Smooth muscle cell (in vitro differentiated cells): ENCODE measurements around the gene SENP3. TPM values are rescaled to one million over a fixed set of nuclear protein-coding genes. Genes with fewer than 3 reads are reported as not detected.

Experiments used
- DNase-seq: peaks from one replicate; lab custom pipeline; 2025; ENCODE audit not compliant: unreplicated experiment; lab: John Stamatoyannopoulos, UW
- H2AFZ ChIP-seq: fragments of 200-600 bp; sonication (generic); 2 replicates; pipeline ENCODE4 v1.6.0; 2016; ENCODE audit warnings: antibody characterized with exemption, low read depth, mild to moderate bottlenecking
- H3F3A ChIP-seq: fragments of 200-600 bp; sonication (generic); 2 replicates; pipeline ENCODE4 v1.6.0; 2017; ENCODE audit warnings: antibody characterized with exemption, low read depth
- H3K27ac ChIP-seq: fragments of 200-600 bp; sonication (generic); 2 replicates; pipeline ENCODE4 v1.5.1; 2016; ENCODE audit warnings: low read depth, mild to moderate bottlenecking
- H3K27me3 ChIP-seq: fragments of 200-600 bp; sonication (generic); 2 replicates; pipeline ENCODE4 v1.6.1; 2016; ENCODE audit warnings: low read depth, mild to moderate bottlenecking
- H3K36me3 ChIP-seq: fragments of 200-600 bp; sonication (generic); 2 replicates; pipeline ENCODE4 v1.5.1; 2016; ENCODE audit warnings: low read depth
- H3K4me1 ChIP-seq: fragments of 200-600 bp; sonication (generic); 2 replicates; pipeline ENCODE4 v1.5.1; 2016; ENCODE audit warnings: low read depth
- H3K4me2 ChIP-seq: fragments of 200-600 bp; sonication (generic); 2 replicates; pipeline ENCODE4 v1.6.0; 2016; ENCODE audit warnings: mild to moderate bottlenecking
- H3K4me3 ChIP-seq: fragments of 200-600 bp; sonication (generic); 2 replicates; pipeline ENCODE4 v1.5.1; 2016; ENCODE audit warnings: mild to moderate bottlenecking
- H3K79me2 ChIP-seq: fragments of 200-600 bp; sonication (generic); 2 replicates; pipeline ENCODE4 v1.6.0; 2016; ENCODE audit warnings: low read depth, mild to moderate bottlenecking
- H3K9ac ChIP-seq: fragments of 200-600 bp; sonication (generic); 2 replicates; pipeline ENCODE4 v1.6.0; 2016; ENCODE audit warnings: low read depth
- H3K9me3 ChIP-seq: fragments of 200-600 bp; sonication (generic); replicated peaks from 2 replicates; pipeline ENCODE4 v1.5.1; 2016; ENCODE audit warnings: low read depth
- H4K20me1 ChIP-seq: fragments of 200-600 bp; sonication (generic); 2 replicates; pipeline ENCODE4 v1.6.0; 2016; ENCODE audit warnings: low read depth
- CTCF ChIP-seq: fragments of 200-600 bp; sonication (generic); IDR thresholded peaks from 2 replicates; pipeline ENCODE4 v1.5.1; 2017; ENCODE audit warnings: borderline replicate concordance, mild to moderate bottlenecking, antibody characterized with exemption; ENCODE audit not compliant: insufficient read depth, poor library complexity, severe bottlenecking
- WGBS: methylation state at CpG from one replicate; pipeline ENCODE4 v1.1.7; 2016; ENCODE audit warnings: low lambda C conversion rate; 5-methylcytosine and 5-hydroxymethylcytosine counted together
- polyA plus RNA-seq: library from polyadenylated mRNA; unstranded; fragments of >200 nt; fragmentation: Nextera tagmentation; extraction: Ambion mirVana; gene quantifications from 2 replicates; pipeline ENCODE4 v1.2.1, GENCODE V29; 2016
- total RNA-seq: library from RNA; depleted of rRNA; stranded (reverse); fragments of >200 nt; gene quantifications from 2 replicates; pipeline ENCODE4 v1.2.3, GENCODE V29; 2014

Gene SENP3
- total and polyA plus RNA-seq, 2 experiments from 2014 or later = 33.7 to 72.1 TPM

- no peaks in the 10 kb centered on the region for H3F3A ChIP-seq
- no peak for TF ChIP-seq CTCF
- no peak overlapping the region for H3K4me2 ChIP-seq
- H2AFZ ChIP-seq = no peak overlapping the region
- no peak for DNase-seq
- H3K4me1 ChIP-seq = no peaks in the 10 kb centered on the region
- no peak overlapping the region for H3K27ac ChIP-seq
- H3K79me2 ChIP-seq = no peaks in the 10 kb centered on the region
- no peak overlapping the region for H3K9ac ChIP-seq
- no peak overlapping the region for H3K4me3 ChIP-seq
- peaks cover 4% of the 10 kb centered on the region for H3K9me3 ChIP-seq
- 82% methylated on average over 6 of the region's 6 CpGs for WGBS
- peaks cover 3% of the 10 kb centered on the region for H3K36me3 ChIP-seq
- no peaks in the 10 kb centered on the region for H4K20me1 ChIP-seq
- H3K27me3 ChIP-seq = no peaks in the 10 kb centered on the region
Measured at GRCh38 chr17:7530023-7530900, 31.5 kb upstream of the SENP3 start.

- Histone ChIP-seq H3K9ac (no peak overlapping the region), H3K79me2 (no peaks in the 10 kb centered on the region), H2AFZ (no peak overlapping the region), H4K20me1 (no peaks in the 10 kb centered on the region), H3K4me1 (no peaks in the 10 kb centered on the region), H3K36me3 (no peaks in the 10 kb centered on the region), H3K27me3 (no peaks in the 10 kb centered on the region), H3K27ac (no peak overlapping the region), H3K4me2 (no peak overlapping the region), H3K9me3 (no peaks in the 10 kb centered on the region), H3F3A (no peaks in the 10 kb centered on the region), H3K4me3 (no peak overlapping the region)
- TF ChIP-seq CTCF = no peak
- no peak for DNase-seq
- 66% methylated on average over 3 of the region's 3 CpGs for WGBS
Measured at GRCh38 chr17:7538050-7538449, 23.7 kb upstream of the SENP3 start.

GRCh38 chr17:7538891-7539545 is 22.7 kb upstream of the SENP3 start:
- H3K36me3 ChIP-seq = no peaks in the 10 kb centered on the region

More at GRCh38 chr17:7538891-7539545, 22.7 kb upstream of the SENP3 start:
- TF ChIP-seq CTCF = no peak
- WGBS = 56% methylated on average over 11 of the region's 11 CpGs
- Histone ChIP-seq H4K20me1 (no peaks in the 10 kb centered on the region), H2AFZ (no peak overlapping the region), H3K9ac (no peak overlapping the region), H3K79me2 (no peaks in the 10 kb centered on the region), H3K4me3 (no peak overlapping the region), H3K4me2 (peak overlapping the region; percentile 38), H3K27ac (peak overlapping the region; percentile 43), H3K9me3 (no peaks in the 10 kb centered on the region), H3K4me1 (no peaks in the 10 kb centered on the region), H3K27me3 (no peaks in the 10 kb centered on the region), H3F3A (no peaks in the 10 kb centered on the region)
- DNase-seq = no peak
